Stimulated activated naive CD8-positive, alpha-beta T cell treated with anti-CD3 and anti-CD28 coated beads, Interleukin-15, amount 100 ng/mL, for 72 hours (primary cell): ENCODE measurements around the gene RPAP2.
"Not testable (repeated sequence)": the region's sequence is repeated elsewhere in the genome, so short reads cannot be mapped to it uniquely, and the experiment has no call there.

Experiments
- ATAC-seq: fragments of 150-1000 bp; cut with Tn5 transposase; 2 replicates; pipeline ENCODE4 v1.10.0; 2021; ENCODE audit warnings: mild to moderate bottlenecking, moderate library complexity
- DNase-seq, 2 donors: peaks; one replicate each; pipeline ENCODE4 v3.0.0; 2021 to 2022
- H3K27ac Mint-ChIP-seq, 2 donors: one replicate each; pipeline ENCODE4 v1.8.0; 2022; ENCODE audit warnings: mild to moderate bottlenecking in 2 of 2, mixed read lengths in 2 of 2, moderate library complexity in 2 of 2
- H3K27me3 Mint-ChIP-seq: one replicate; pipeline ENCODE4 v1.8.0; 2022; ENCODE audit warnings: mixed read lengths
- H3K4me1 Mint-ChIP-seq: one replicate; pipeline ENCODE4 v1.8.0; 2022; ENCODE audit warnings: mild to moderate bottlenecking, mixed read lengths
- H3K4me3 Mint-ChIP-seq, 2 donors: one replicate each; pipeline ENCODE4 v1.8.0; 2022; ENCODE audit warnings: mild to moderate bottlenecking in 2 of 2, mixed read lengths in 2 of 2, moderate library complexity in 1 of 2
- H3K9me3 Mint-ChIP-seq, 2 donors: one replicate each; pipeline ENCODE4 v1.8.0; 2022; ENCODE audit warnings: mixed read lengths in 2 of 2

RPAP2 gene

DNA sequence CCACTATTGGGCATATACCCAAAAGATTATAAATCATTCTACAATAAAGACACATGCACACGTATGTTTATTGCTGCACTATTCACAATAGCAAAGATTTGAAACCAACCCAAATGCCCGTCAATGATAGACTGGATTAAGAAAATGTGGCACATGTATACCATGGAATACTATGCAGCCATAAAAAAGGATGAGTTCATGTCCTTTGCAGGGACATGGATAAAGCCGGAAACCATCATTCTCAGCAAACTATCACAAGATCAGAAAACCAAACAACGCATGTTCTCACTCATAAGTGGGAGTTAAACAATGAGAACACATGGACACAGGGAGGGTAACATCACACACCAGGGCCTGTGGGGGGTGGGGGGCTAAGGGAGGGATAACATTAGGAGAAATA lies 95.1 kb downstream of the RPAP2 start:
- H3K27me3 Mint-ChIP-seq, DNase-seq, H3K27ac Mint-ChIP-seq, H3K4me1 Mint-ChIP-seq, H3K4me3 Mint-ChIP-seq, ATAC-seq: not testable (repeated sequence)
- H3K9me3 Mint-ChIP-seq = peaks cover 39 to 47% of the 10 kb centered on the region in 2 donors

DNA sequence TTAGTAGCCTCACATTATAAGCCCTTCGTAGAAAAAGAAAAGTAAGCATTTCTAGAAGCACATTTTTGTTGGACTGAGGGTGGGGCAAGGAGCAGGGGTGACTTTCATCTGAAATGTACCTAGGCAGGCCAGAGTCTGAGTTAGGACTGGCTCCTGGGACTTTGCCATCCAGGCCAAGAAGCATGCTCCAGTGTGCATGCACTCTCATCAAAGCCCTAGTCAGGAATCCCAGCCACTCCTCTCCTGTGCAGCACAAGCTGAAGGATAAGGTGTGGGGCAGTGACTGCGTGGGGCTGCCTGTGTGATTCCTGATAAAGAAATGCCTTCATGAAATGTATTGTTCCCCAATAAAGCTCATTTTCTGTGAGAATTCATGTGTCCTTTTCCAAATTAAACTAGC lies 99.7 kb downstream of the RPAP2 start:
- ATAC-seq = no peak
- no peak for DNase-seq
- Mint-ChIP-seq H3K9me3 (peaks cover 15 to 21% of the 10 kb centered on the region in 2 donors), H3K27ac (no peak overlapping the region), H3K4me1 (no peaks in the 10 kb centered on the region), H3K4me3 (no peak overlapping the region), H3K27me3 (no peaks in the 10 kb centered on the region)

DNA sequence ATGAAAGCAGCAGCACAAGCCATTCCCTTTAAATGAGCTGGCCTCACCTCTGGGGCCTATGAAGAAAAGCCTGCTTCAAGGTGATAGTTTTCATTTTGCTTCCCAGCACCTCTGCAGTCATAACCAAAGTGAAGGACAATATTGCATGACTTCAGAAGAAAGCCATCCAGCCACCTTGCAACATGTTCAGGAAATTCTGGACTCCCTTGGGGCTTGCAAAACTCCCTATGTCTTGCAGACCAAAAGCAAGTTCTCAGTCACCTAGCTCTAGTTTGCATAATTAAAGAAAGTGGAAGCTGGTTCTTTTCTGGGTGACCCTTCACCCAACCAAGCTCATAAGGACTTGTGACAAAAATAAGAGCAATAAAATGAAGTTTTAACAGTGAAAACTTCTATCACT lies 100.2 kb downstream of the RPAP2 start:
- DNase-seq (no peak), ATAC-seq (no peak)
- H3K4me1 Mint-ChIP-seq = no peaks in the 10 kb centered on the region
- no peak overlapping the region for H3K27ac Mint-ChIP-seq
- H3K4me3 Mint-ChIP-seq = no peak overlapping the region
- peaks cover 13 to 17% of the 10 kb centered on the region in 2 donors for H3K9me3 Mint-ChIP-seq
- no peaks in the 10 kb centered on the region for H3K27me3 Mint-ChIP-seq

DNA sequence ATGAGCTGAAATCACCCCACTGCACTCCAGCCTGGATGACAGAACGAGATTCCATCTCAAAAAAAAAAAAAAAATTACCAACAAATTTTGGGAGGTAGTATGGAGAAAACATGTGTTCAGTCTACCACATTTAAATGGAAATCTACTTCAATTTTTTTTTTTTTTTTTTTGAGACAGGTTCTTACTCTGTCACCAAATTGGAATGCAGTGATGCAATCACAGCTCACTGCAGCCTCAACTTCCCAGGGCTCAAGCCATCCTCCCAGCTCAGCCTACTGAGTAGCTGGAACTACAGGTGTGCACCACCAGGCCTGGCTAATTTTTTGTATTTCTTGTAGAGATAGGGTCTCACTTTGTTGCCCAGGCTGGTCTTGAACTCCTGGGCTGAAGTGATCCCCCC lies 105.8 kb downstream of the RPAP2 start:
- Mint-ChIP-seq H3K4me1 (peaks cover 7% of the 10 kb centered on the region), H3K9me3 (peaks cover 15 to 17% of the 10 kb centered on the region in 2 donors), H3K4me3 (no peak overlapping the region), H3K27me3 (no peaks in the 10 kb centered on the region), H3K27ac (no peak overlapping the region)
- DNase-seq (no peak), ATAC-seq (no peak)

DNA sequence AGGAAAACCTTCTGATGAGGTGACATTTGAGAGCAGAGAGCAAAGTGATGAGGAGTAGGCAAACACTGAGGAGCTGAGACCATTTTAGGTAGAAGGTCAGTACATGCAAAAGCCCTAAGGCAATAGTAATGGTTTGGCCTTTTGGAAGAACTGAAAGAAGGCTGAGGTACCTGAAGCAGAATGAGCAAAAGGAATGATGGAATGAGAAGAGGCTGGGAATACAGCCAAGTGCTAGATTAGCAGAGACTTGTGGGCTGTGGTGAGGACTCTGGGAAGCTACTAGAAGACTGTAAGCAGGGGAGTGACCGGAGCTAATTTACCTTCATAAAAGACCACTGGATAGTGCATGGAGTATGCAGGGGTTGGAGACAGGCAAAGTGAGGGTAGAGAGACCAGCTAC lies 110.0 kb downstream of the RPAP2 start:
- H3K4me3 Mint-ChIP-seq = no peak overlapping the region
- peaks cover 0 to 5% of the 10 kb centered on the region in 2 donors for H3K9me3 Mint-ChIP-seq
- DNase-seq (no peak), ATAC-seq (no peak)
- peaks cover 25% of the 10 kb centered on the region for H3K4me1 Mint-ChIP-seq
- peak overlapping the region in 1 of 2 donors; percentile 15 for H3K27ac Mint-ChIP-seq
- no peaks in the 10 kb centered on the region for H3K27me3 Mint-ChIP-seq

DNA sequence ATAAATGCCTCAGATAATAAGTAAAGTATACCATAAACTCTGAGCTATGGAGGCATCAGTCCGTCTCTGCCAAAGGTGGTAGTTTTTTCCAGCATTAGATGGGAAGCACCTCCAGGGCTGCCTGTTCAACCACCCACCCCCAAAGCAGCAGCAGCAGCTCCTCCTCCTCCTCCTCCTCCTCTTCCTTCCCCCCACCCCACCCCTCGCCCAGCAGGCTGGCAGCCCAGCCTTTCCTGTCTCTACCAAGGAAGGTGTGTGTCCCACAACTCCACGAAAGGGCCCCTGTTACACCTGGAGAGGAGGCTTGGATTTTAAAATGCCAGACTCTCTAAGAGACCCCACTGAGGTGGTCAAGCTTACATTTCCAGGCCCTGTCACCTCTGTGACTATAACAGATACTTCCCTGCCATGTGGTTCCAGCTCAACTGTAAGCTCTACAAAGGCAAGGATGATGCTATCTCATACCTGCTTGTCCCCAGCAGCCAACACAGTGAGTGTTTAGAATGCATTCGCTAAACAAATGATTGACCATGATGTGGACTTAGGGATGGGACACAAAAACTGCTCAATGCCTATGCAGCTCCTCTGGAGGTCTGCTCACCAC lies 111.2 kb downstream of the RPAP2 start:
- H3K4me3 Mint-ChIP-seq = no peak overlapping the region
- peaks cover 25% of the 10 kb centered on the region for H3K4me1 Mint-ChIP-seq
- H3K27me3 Mint-ChIP-seq = no peaks in the 10 kb centered on the region
- peak; percentile 24 for ATAC-seq
- no peaks in the 10 kb centered on the region for H3K9me3 Mint-ChIP-seq
- DNase-seq = no peak
- H3K27ac Mint-ChIP-seq = no peak overlapping the region

DNA sequence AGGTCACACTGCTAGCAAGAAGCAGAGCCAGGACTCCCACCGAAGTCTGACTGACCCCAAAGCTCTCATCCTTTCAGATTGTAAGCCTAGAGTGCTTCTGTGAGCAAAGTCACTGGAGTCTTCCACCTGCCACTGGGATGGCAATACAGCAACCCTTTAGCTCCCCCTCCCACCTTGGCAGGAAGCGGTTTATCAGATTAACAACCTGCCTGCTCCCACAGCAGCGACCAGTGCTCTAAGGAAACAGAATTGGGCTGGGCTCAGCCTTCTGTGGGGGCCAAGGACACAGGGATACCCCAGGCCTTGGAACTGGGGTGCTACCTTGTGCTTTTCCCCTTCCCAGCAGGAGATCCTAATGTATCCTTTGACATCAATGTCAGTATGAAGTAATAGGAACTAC lies 111.8 kb downstream of the RPAP2 start:
- H3K4me3 Mint-ChIP-seq = peak overlapping the region in 1 of 2 donors; percentile 16

DNA sequence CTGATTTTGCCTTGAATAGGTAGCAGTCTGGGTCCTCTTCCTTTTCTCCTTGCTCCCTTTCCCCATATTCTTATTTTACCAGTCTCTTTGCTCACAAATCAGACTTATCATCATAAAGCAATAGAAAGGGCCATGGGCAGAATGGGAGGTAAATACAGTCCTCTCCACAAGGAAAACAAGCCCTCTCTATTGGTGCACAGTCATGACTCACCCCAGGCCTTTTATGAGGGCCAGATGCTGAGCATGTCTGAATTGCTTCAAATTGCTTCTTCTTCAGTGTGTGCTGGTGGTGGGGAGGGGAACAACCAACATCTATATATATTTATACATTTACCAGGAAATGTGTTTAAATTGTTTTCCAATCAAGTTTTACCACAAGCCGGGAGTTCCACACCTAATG lies 112.7 kb downstream of the RPAP2 start:
- peak overlapping the region in 1 of 2 donors; percentile 88 for H3K27ac Mint-ChIP-seq
- H3K4me3 Mint-ChIP-seq = no peak overlapping the region

More for the DNA sequence above, 111.8 kb downstream of the RPAP2 start:
- no peaks in the 10 kb centered on the region for H3K27me3 Mint-ChIP-seq
- no peaks in the 10 kb centered on the region for H3K9me3 Mint-ChIP-seq
- ATAC-seq (peak; percentile 77), DNase-seq (peak; percentile 23 to 33)
- H3K27ac Mint-ChIP-seq = peak overlapping the region in 1 of 2 donors; percentile 59
- H3K4me1 Mint-ChIP-seq = peaks cover 25% of the 10 kb centered on the region

DNA sequence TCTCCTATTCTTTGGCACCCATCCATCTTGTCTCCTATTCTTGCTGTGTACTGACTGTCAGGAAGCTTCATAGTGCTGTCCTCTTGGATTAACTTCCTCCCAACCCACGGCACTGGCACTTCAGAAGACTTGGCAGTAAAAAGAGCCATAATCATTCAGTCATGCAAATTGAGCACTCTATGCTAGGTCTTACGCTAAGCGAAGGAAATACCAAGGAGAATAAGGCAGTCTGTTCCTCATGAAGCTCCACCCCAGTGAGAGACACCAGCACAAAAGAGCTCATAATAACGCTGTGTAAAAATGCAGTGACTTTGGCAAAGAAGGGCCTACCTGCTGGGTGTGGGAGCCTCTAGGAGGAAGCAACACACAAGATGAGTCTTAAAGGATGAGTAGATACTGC lies 120.8 kb downstream of the RPAP2 start:
- DNase-seq = no peak
- Mint-ChIP-seq H3K4me3 (no peak overlapping the region), H3K4me1 (no peaks in the 10 kb centered on the region), H3K27me3 (no peaks in the 10 kb centered on the region), H3K27ac (no peak overlapping the region), H3K9me3 (no peaks in the 10 kb centered on the region)
- ATAC-seq = no peak

More for the DNA sequence above, 112.7 kb downstream of the RPAP2 start:
- H3K9me3 Mint-ChIP-seq = no peaks in the 10 kb centered on the region
- H3K4me1 Mint-ChIP-seq = peaks cover 25% of the 10 kb centered on the region
- DNase-seq (no peak), ATAC-seq (peak; percentile 54)
- H3K27me3 Mint-ChIP-seq = no peaks in the 10 kb centered on the region

DNA sequence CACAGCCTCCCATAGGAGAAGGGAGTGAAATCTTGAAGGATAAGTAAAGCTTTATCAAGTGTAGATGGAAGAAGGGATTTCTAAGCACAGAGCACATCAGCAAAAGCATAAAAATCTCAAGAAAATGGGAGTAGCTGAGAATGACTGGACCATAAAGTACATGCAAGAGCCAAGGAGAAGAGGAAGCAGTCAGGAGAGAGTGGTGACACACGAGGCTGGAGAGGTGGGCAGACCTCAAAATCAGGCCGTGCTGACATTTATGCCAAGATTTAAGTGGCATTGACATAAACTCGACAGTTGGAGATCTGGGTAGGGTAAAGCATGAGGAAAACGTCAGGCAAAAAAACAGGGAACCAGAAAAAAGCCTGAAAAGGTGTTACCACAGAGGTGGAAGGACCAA lies 125.5 kb downstream of the RPAP2 start:
- DNase-seq (no peak), ATAC-seq (no peak)
- H3K9me3 Mint-ChIP-seq = no peaks in the 10 kb centered on the region
- H3K4me1 Mint-ChIP-seq = no peaks in the 10 kb centered on the region
- no peaks in the 10 kb centered on the region for H3K27me3 Mint-ChIP-seq
- no peak overlapping the region for H3K4me3 Mint-ChIP-seq
- H3K27ac Mint-ChIP-seq = no peak overlapping the region

DNA sequence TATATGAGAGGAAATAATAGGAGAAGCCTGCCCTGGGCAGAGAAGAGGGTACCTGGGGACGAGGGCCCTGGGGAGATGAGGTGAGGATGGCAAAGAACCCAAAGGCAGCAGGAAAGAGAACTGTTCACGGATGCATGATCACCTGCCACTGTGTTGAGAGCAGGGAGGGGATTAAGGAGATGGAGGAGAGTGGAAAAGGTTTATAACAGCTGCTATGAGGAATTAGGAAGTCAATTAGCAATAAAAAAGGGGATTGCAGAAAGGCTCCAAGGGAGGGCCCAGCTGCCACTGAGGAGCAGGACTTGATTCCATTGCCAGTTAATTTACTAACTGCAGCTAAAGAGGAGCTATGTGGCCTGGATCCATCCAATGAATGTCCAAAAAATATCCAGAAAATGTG lies 126.8 kb downstream of the RPAP2 start:
- no peak for ATAC-seq
- peak overlapping the region in 1 of 2 donors; percentile 35 for H3K27ac Mint-ChIP-seq
- no peaks in the 10 kb centered on the region for H3K9me3 Mint-ChIP-seq
- DNase-seq = no peak
- no peaks in the 10 kb centered on the region for H3K27me3 Mint-ChIP-seq
- H3K4me1 Mint-ChIP-seq = no peaks in the 10 kb centered on the region
- H3K4me3 Mint-ChIP-seq = no peak overlapping the region

DNA sequence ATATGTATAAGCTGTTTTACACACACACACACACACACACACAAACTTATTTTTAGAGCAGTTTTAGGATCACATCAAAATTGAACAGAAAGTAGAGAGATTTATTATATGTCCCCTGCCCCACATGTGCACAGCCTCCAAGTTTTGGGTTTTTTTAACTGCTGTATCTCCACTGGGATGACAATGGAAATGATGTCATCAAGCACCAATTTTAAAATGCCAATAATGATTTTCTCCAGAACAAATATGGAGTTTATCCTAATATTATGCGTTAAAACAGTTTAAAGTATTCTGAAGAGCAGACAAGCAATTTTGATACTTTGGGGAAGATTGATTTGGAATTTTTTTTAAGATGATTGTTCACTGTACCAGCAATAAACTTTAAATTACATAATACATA lies 131.2 kb downstream of the RPAP2 start:
- Mint-ChIP-seq H3K27me3 (no peaks in the 10 kb centered on the region), H3K4me3 (no peak overlapping the region), H3K9me3 (peaks cover 0 to 8% of the 10 kb centered on the region in 2 donors), H3K27ac (no peak overlapping the region), H3K4me1 (no peaks in the 10 kb centered on the region)
- DNase-seq = no peak
- ATAC-seq = no peak

DNA sequence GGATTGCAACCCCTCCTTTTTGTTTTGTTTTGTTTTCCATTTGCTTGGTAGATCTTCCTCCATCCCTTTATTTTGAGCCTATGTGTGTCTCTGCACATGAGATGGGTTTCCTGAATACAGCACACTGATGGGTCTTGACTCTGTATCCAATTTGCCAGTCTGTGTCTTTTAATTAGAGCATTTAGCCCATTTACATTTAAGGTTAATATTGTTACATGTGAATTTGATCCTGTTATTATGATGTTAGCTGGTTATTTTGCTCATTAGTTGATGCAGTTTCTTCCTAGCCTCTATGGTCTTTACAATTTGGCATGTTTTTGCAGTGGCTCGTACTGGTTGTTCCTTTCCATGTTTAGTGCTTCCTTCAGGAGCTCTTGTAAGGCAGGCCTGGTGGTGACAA lies 135.7 kb downstream of the RPAP2 start:
- ATAC-seq, H3K27ac Mint-ChIP-seq, DNase-seq, H3K4me3 Mint-ChIP-seq, H3K9me3 Mint-ChIP-seq, H3K27me3 Mint-ChIP-seq, H3K4me1 Mint-ChIP-seq: not testable (repeated sequence)

DNA sequence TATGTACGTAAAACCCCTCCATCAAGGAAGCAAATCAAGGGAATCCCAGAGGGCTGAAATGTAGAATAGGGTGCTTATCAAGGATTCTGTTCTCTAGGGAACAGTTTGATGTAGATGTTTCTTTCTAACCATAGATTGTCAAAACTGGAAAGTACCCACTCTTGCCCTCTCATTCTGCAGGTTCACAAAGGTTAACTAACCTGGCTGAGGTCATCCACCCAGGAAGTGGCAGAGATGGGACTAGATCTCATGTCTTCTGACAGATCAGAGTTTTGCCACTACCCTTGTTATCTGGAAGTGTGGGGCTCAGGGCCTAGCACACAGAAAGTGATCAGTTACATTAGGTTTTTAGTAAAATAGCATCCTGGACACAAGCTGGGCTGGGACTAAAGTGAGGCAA lies 140.4 kb downstream of the RPAP2 start:
- Mint-ChIP-seq H3K9me3 (peaks cover 0 to 7% of the 10 kb centered on the region in 2 donors), H3K4me1 (peaks cover 15% of the 10 kb centered on the region), H3K27ac (peak overlapping the region in 1 of 2 donors; percentile 89), H3K27me3 (no peaks in the 10 kb centered on the region), H3K4me3 (no peak overlapping the region)
- ATAC-seq = peak; percentile 83
- DNase-seq = no peak

DNA sequence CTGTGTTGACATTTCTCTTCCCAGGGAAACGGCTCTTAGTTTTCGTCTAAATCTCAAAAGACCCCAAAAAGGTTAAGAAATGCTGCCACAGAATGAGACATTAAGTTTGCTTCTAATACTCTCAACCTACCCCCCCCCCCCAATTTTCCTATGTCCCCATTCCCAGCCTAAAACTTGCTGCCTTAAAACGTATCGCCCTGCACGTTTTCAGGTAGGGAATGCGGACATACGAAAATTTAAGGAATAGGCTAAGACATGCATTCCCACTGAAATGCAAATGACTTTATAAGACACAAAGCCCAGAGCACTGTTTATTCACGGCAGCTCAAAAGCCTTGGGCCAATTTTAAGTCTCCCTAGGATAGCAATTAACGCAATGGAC lies 142.4 kb downstream of the RPAP2 start:
- H3K4me1 Mint-ChIP-seq = peaks cover 23% of the 10 kb centered on the region

DNA sequence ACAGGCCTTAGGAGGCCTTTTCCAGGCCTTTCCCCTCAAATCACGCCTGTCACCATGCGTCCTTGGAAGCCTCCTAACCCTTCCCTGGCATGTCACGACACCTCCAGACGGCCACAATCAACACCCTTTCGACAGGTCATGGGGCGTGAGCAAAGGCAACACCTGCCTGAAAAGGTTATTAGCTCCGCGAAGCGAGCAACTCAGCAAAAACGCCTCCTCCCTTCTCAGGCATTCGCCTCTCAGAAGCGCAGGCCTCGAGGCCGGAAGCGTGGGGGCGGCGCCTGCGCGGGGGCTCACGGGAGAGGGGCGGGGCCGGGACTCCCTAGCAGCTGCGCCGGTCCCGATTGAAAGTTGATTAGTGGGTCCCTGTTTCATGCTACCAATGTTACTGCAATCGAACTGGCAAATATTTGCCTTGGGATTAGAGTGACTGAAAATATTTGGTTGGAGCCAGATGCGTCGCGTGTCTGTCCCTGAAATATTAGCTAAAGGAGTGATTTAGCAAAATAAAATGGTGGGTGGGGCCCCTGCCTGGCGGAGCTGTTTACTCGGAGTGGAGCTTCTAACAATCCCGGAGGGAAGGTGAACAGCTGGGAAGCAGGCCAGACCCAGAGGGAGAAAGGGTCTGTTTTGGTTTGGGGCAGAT lies 143.0 kb downstream of the RPAP2 start:
- no peak for DNase-seq
- Mint-ChIP-seq H3K27me3 (no peaks in the 10 kb centered on the region), H3K4me3 (no peak overlapping the region), H3K4me1 (peaks cover 27% of the 10 kb centered on the region), H3K9me3 (no peaks in the 10 kb centered on the region), H3K27ac (no peak overlapping the region)
- no peak for ATAC-seq

More for the DNA sequence above, 142.4 kb downstream of the RPAP2 start:
- ATAC-seq = no peak
- no peaks in the 10 kb centered on the region for H3K9me3 Mint-ChIP-seq
- H3K27me3 Mint-ChIP-seq = no peaks in the 10 kb centered on the region
- DNase-seq = no peak
- H3K27ac Mint-ChIP-seq = no peak overlapping the region
- H3K4me3 Mint-ChIP-seq = no peak overlapping the region

DNA sequence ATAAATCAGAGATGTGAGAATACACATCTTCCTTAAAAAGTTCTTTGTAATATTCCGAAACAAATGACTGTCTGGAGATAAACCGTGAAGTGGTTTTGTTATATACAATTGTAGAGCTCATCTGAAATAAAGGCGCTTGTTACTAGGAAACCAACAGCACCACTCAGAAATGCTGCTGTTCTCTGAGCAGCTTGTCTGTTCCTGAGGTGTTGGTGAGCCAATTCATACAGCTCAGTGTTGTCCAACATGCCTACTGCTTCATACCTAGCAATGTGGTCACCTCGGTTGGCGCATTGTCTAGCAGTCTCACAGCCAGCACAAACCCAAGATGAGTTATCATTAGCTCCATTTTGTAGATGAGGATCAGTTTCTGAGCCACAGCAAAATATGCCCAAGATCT lies 143.5 kb downstream of the RPAP2 start:
- H3K4me1 Mint-ChIP-seq = peaks cover 32% of the 10 kb centered on the region
- no peaks in the 10 kb centered on the region for H3K27me3 Mint-ChIP-seq
- no peaks in the 10 kb centered on the region for H3K9me3 Mint-ChIP-seq
- ATAC-seq (no peak), DNase-seq (no peak)
- no peak overlapping the region for H3K4me3 Mint-ChIP-seq
- no peak overlapping the region for H3K27ac Mint-ChIP-seq
